IPS-20b (cell line): Measurements from ENCODE around the gene SMIM12.
"Not testable (repeated sequence)": the region's sequence is repeated elsewhere in the genome, so short reads cannot be mapped to it uniquely, and the experiment has no call there.

ENCODE experiments used
- H3K27ac ChIP-seq: one replicate; pipeline ENCODE4 v1.5.1; 2013; ENCODE audit warnings: low read length
- H3K27me3 ChIP-seq: 2 replicates; pipeline ENCODE4 v1.6.1; 2013; ENCODE audit warnings: mild to moderate bottlenecking, low read length, inconsistent platforms; ENCODE audit not compliant: insufficient read depth
- H3K36me3 ChIP-seq: 2 replicates; pipeline ENCODE4 v1.6.1; 2013; ENCODE audit warnings: low read depth, mild to moderate bottlenecking, inconsistent platforms, low read length, moderate library complexity; ENCODE audit not compliant: insufficient read depth
- H3K4me1 ChIP-seq: 2 replicates; pipeline ENCODE4 v1.6.1; 2013; ENCODE audit warnings: mild to moderate bottlenecking, control low read depth, inconsistent platforms, low read length, moderate library complexity; ENCODE audit not compliant: insufficient read depth
- H3K4me3 ChIP-seq: 2 replicates; pipeline ENCODE4 v1.5.1; 2013; ENCODE audit warnings: mild to moderate bottlenecking, low read length, inconsistent platforms
- H3K9ac ChIP-seq: 2 replicates; pipeline ENCODE4 v1.6.1; 2013; ENCODE audit warnings: low read depth, mild to moderate bottlenecking, inconsistent platforms, low read length, moderate library complexity
- H3K9me3 ChIP-seq: 2 replicates; pipeline ENCODE4 v1.6.1; 2013; ENCODE audit warnings: mild to moderate bottlenecking, low read depth, low read length, inconsistent platforms; ENCODE audit not compliant: insufficient read depth

The SMIM12 gene

GRCh38 chr1:34816778-34817177, 42.8 kb downstream of the SMIM12 start:
- no peak overlapping the region for H3K27ac ChIP-seq
- no peaks in the 10 kb centered on the region for H3K9me3 ChIP-seq
- H3K36me3 ChIP-seq = no peaks in the 10 kb centered on the region
- H3K9ac ChIP-seq = no peak overlapping the region
- no peaks in the 10 kb centered on the region for H3K4me1 ChIP-seq
- no peak overlapping the region for H3K4me3 ChIP-seq
- H3K27me3 ChIP-seq = no peaks in the 10 kb centered on the region

DNA sequence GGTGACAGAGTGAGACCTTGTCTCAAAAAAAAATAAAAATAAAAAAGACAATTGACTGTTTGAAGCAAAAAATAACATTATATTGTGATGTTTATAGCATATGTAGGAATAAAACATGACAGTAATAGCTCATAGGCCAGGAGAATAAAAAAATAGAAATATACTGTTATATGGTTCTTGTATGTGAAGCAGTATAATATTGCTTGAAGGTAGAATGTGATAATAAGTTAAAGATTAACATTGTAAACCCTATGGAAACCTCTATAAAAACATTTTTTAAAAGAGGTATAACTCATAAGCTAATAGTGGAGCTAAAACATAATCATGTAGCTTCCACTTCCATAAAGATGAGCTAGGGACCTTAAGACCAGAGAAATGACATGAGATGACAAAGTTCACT, 43.2 kb downstream of the SMIM12 start:
- Histone ChIP-seq H3K36me3 (no peaks in the 10 kb centered on the region), H3K4me1 (no peaks in the 10 kb centered on the region), H3K9ac (no peak overlapping the region), H3K27me3 (no peaks in the 10 kb centered on the region), H3K27ac (no peak overlapping the region), H3K4me3 (no peak overlapping the region), H3K9me3 (no peaks in the 10 kb centered on the region)

DNA sequence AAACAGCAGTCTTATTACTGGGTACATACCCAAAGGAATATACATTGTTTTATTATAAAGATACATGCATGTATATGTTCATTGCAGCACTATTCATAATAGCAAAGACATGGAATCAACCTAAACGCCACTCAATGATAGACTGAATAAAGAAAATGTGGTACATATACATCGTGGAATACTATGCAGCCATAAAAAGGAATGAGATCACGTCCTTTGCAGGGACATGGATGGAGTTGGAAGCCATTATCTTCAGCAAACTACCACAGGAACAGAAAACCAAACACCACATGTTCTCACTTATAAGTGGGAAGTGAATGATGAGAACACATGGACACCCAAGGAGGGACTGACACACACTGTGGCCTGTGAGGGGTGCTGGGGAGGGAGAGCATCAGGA, 48.8 kb downstream of the SMIM12 start:
- H3K36me3 ChIP-seq, H3K4me3 ChIP-seq, H3K27ac ChIP-seq, H3K27me3 ChIP-seq, H3K4me1 ChIP-seq, H3K9me3 ChIP-seq, H3K9ac ChIP-seq: not testable (repeated sequence)

DNA sequence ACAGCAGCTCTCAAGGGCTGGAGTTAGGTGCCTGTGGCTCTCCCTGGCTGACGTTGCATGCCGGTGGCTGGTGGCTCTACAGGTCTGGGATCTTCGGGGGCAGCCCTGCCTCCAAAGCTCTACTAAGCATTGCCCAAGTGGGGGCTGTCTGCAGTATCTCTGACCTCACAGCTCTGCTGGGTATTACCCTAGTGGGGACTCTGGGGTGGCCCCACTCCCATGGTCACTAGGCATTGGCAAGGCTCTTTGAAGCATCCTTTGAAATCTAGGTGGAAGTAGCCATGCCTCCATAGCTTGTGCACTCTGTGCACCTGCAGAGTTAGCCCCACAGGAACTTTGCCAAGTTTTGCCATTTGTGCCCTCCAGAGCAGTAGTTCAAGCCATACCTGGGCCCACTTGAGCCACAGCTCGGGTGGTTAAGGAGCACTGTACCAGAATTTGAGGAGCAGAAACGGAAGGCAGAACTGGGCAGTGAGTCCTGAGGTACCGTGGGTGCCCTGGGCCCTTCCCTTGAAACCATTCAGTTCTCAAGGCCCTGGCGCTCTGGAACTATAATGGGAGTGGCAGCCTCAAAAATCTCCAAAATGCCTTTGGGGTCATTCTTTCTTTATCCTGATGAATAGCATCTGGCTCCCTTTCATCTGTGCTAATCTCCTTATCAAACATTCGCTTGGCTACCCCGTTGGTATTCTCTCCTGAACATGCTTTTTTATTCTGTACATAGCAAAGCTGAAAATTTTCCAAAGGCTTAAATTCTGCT, 51.3 kb downstream of the SMIM12 start:
- Histone ChIP-seq H3K9ac (no peak overlapping the region), H3K36me3 (no peaks in the 10 kb centered on the region), H3K4me1 (no peaks in the 10 kb centered on the region), H3K27ac (no peak overlapping the region), H3K4me3 (no peak overlapping the region), H3K27me3 (no peaks in the 10 kb centered on the region), H3K9me3 (peaks cover 4% of the 10 kb centered on the region; the same call in 1 of the 2 replicates)

DNA sequence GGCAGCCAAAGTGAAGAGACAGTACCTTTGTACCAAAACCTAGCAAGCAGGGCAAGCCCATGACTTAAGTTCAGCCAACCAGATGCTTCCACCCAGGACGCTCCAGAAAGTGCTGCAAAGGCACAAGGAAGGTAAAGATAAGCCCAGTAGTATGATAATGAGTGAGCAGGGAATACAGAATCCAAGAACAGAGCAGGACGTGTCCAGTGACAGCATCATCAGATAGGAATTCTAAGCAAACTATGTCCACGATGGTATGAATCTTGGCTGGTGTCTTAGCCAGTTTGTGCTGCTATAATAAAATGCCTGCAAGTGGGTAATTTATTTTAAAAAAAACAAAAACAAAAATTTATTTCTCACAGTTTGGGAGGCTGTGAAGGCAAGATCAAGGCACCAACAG, 53.2 kb downstream of the SMIM12 start:
- H3K4me3 ChIP-seq = no peak overlapping the region
- no peak overlapping the region for H3K27ac ChIP-seq
- H3K27me3 ChIP-seq = no peaks in the 10 kb centered on the region
- H3K9me3 ChIP-seq = peaks cover 4% of the 10 kb centered on the region; the same call in 1 of the 2 replicates
- H3K4me1 ChIP-seq = no peaks in the 10 kb centered on the region
- H3K9ac ChIP-seq = no peak overlapping the region
- no peaks in the 10 kb centered on the region for H3K36me3 ChIP-seq

DNA sequence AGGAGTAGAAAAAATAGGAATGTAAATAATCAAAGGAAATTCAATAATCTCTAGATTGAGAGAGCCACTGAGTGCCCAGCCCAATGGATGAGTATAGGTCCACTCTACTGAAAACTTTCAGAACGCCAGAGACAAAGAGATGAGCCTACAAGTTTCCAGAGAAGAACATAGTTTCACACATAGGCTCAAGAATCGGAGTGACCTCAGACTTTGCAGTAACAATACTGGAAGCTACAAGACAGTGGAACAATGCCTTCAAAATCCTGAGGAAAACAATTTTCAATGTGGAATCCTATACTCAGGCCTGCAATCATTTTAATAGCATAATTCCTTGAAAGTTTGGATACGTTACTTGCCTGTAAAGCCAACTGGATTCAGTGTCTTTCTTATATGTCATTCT, 55.8 kb downstream of the SMIM12 start:
- no peaks in the 10 kb centered on the region for H3K4me1 ChIP-seq
- peaks cover 4% of the 10 kb centered on the region; the same call in 1 of the 2 replicates for H3K9me3 ChIP-seq
- no peaks in the 10 kb centered on the region for H3K36me3 ChIP-seq
- no peaks in the 10 kb centered on the region for H3K27me3 ChIP-seq
- H3K4me3 ChIP-seq = no peak overlapping the region
- no peak overlapping the region for H3K27ac ChIP-seq
- H3K9ac ChIP-seq = no peak overlapping the region
